ENCODE data around the gene KRTAP10-8. TPM values are rescaled to one million over a fixed set of nuclear protein-coding genes. Genes with fewer than 3 reads are reported as not detected.
"Not testable (repeated sequence)": the region's sequence is repeated elsewhere in the genome, so short reads cannot be mapped to it uniquely, and the experiment has no call there.

Gene KRTAP10-8
- total RNA-seq, 1 experiment from 2014 or later: not detected

DNA sequence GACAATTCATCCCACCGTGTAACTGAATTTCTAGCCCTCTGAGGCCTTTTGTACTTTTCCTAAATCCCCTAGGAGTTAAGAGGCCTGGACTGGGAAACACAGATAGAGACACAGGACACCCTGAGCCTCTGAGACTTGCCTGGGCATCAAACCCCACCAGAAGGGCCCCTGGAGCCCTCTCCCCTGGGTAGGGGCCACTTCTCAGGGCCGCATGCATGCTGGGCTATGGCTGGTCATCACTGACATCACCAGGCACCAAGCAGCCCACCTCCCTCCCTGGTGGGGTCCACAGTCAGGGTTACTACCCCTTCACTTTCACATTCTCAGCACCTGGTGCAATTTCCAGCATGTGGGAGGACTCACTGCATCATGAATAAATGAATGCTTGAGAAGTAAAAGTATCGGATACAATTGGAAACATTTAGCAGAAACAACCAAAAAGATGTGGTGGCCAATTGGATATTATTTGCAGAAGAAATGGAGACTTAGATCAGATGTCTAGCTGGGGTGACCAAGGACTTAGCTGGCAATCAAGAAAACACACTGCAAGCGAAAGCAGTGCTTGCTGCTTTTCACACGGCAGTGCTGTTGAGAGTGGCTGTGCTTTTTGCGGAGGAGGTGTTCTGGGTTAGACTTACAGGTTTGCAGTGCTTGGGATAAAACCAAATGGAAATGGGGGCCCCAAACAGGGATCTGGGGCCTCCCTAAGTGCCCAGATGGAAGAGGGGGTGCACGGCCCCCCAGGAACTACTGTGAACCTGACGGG is 12.4 kb upstream of the KRTAP10-8 start:
- ChIA-PET CTCF (no interaction called here), POLR2A (no interaction called here)
- no peak overlapping the region for H3K4me3 Mint-ChIP-seq
- ATAC-seq (no peak), DNase-seq (ENCODE audit: low spot score) (no peak)
- no peaks in the 10 kb centered on the region; the same call in 1 of the 2 replicates for H3K27me3 Mint-ChIP-seq (ENCODE audit: low read depth)
- peaks cover 38% of the 10 kb centered on the region for H3K4me1 Mint-ChIP-seq
- H3K27ac Mint-ChIP-seq: no peak overlapping the region; the same call in 1 of the 2 replicates
- H3K36me3 Mint-ChIP-seq: no peaks in the 10 kb centered on the region; the same call in 1 of the 2 replicates
- H3K9me3 Mint-ChIP-seq: peaks cover 8% of the 10 kb centered on the region
- TF ChIP-seq, protein P1, sequence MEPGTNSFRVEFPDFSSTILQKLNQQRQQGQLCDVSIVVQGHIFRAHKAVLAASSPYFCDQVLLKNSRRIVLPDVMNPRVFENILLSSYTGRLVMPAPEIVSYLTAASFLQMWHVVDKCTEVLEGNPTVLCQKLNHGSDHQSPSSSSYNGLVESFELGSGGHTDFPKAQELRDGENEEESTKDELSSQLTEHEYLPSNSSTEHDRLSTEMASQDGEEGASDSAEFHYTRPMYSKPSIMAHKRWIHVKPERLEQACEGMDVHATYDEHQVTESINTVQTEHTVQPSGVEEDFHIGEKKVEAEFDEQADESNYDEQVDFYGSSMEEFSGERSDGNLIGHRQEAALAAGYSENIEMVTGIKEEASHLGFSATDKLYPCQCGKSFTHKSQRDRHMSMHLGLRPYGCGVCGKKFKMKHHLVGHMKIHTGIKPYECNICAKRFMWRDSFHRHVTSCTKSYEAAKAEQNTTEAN (CRISPR knock-in tag; IDR thresholded peaks at IDR 0.05): no peak
- TF ChIP-seq FOXK1 (CRISPR knock-in tag; IDR thresholded peaks at IDR 0.05): no peak
- no peak for TF ChIP-seq GRHL2 (CRISPR knock-in tag; IDR thresholded peaks at IDR 0.05; ENCODE audit: insufficient replicate concordance, severe bottlenecking)
- no peak for TF ChIP-seq JAZF1 (CRISPR knock-in tag; IDR thresholded peaks at IDR 0.05)

DNA sequence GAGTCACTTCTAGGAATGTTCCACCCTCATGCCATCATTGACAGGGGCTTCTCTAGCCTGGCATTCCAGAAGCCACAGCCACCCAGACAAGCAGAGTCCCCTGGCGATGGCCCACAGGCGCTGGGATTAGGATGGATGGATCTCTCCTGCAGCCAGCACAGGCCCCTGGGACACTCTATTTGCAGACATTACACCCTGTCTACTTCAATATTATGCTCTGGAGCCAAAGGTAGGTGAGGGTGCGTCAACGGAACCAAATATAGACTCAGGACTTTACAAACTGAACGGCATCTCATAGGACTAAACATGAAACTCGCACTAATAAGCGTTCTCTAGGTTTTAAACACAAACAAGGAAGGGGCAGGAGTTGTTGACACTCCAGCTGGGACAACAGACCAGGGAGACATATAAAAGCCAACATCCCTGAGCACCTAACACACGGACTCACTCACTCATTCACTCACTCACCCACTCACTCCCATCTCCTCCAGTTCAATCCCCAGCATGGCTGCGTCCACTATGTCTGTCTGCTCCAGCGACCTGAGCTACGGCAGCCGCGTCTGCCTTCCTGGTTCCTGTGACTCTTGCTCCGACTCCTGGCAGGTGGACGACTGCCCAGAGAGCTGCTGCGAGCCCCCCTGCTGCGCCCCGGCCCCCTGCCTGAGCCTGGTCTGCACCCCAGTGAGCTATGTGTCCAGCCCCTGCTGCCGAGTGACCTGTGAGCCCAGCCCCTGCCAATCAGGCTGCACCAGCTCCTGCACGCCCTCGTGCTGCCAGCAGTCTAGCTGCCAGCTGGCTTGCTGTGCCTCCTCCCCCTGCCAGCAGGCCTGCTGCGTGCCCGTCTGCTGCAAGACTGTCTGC is 11.5 kb upstream of the KRTAP10-8 start, which contains the start of gene KRTAP10-7:
Gene KRTAP10-7, plus strand, starts transcription at position 480 of the 861 bp plus-strand sequence. Its CDS starts 25 bp downstream, at position 505.
- DNase-seq (ENCODE audit: low spot score); ATAC-seq; POLR2A ChIA-PET; H3K4me3 Mint-ChIP-seq; H3K27me3 Mint-ChIP-seq (ENCODE audit: low read depth); H3K36me3 Mint-ChIP-seq: not testable (repeated sequence)
- Mint-ChIP-seq H3K4me1 (peaks cover 33% of the 10 kb centered on the region), H3K27ac (peak within 1 kb of the TSS; percentile 17; the same call in 1 of the 2 replicates), H3K9me3 (peaks cover 15% of the 10 kb centered on the region)
- CTCF ChIA-PET: interaction anchor here (1.1 kb wide), 1 partner anchor 200 kb away, joined by 3 read pairs; no protein-coding TSS in a partner anchor

DNA sequence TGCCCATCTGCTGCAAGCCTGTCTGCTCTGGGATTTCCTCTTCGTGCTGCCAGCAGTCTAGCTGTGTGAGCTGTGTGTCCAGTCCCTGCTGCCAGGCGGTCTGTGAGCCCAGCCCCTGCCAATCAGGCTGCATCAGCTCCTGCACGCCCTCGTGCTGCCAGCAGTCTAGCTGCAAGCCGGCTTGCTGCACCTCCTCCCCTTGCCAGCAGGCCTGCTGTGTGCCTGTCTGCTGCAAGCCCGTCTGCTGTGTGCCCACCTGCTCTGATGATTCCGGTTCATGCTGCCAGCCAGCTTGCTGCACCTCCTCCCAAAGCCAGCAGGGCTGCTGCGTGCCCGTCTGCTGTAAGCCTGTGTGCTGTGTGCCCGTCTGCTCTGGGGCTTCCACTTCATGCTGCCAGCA is 10.8 kb upstream of the KRTAP10-8 start:
- Mint-ChIP-seq H3K9me3 (peaks cover 18% of the 10 kb centered on the region), H3K4me1 (peaks cover 31% of the 10 kb centered on the region)
- H3K27ac Mint-ChIP-seq; ATAC-seq; DNase-seq (ENCODE audit: low spot score); H3K27me3 Mint-ChIP-seq (ENCODE audit: low read depth); H3K36me3 Mint-ChIP-seq; H3K4me3 Mint-ChIP-seq; POLR2A ChIA-PET: not testable (repeated sequence)
- CTCF ChIA-PET: interaction anchor here (1.1 kb wide), 1 partner anchor 200 kb away, joined by 3 read pairs; no protein-coding TSS in a partner anchor

GRCh38 chr21:44601596-44602462 is 10.1 kb upstream of the KRTAP10-8 start:
- POLR2A ChIA-PET: no interaction called here
- peaks cover 25% of the 10 kb centered on the region for H3K9me3 Mint-ChIP-seq
- no peak for DNase-seq (ENCODE audit: low spot score)
- no peaks in the 10 kb centered on the region; the same call in 1 of the 2 replicates for H3K36me3 Mint-ChIP-seq
- no peak for ATAC-seq
- no peak overlapping the region for H3K4me3 Mint-ChIP-seq
- H3K4me1 Mint-ChIP-seq: peaks cover 31% of the 10 kb centered on the region
- no peaks in the 10 kb centered on the region; the same call in 1 of the 2 replicates for H3K27me3 Mint-ChIP-seq (ENCODE audit: low read depth)
- CTCF ChIA-PET: interaction anchor here (1.1 kb wide), 1 partner anchor 199 kb away, joined by 3 read pairs; no protein-coding TSS in a partner anchor
- peak overlapping the region; percentile 25; the same call in 1 of the 2 replicates for H3K27ac Mint-ChIP-seq
- TF ChIP-seq KAT7 (CRISPR knock-in tag; IDR thresholded peaks at IDR 0.05; ENCODE audit: borderline replicate concordance): no peak
- no peak for TF ChIP-seq ARID4B (CRISPR knock-in tag; IDR thresholded peaks at IDR 0.05; ENCODE audit: borderline replicate concordance)
- TF ChIP-seq HMGXB4 (CRISPR knock-in tag; IDR thresholded peaks at IDR 0.05): no peak
- no peak for TF ChIP-seq IRF2 (CRISPR knock-in tag; IDR thresholded peaks at IDR 0.05; ENCODE audit: borderline replicate concordance, low read depth)
- TF ChIP-seq, protein P2, sequence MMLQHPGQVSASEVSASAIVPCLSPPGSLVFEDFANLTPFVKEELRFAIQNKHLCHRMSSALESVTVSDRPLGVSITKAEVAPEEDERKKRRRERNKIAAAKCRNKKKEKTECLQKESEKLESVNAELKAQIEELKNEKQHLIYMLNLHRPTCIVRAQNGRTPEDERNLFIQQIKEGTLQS (CRISPR knock-in tag; conservative IDR thresholded peaks at IDR 0.05): no peak
- TF ChIP-seq SMAD4 (CRISPR knock-in tag; IDR thresholded peaks at IDR 0.05): no peak
- TF ChIP-seq ATF1 (CRISPR knock-in tag; IDR thresholded peaks at IDR 0.05): no peak
